CD4-positive, alpha-beta T cell treated with Interferon gamma for 1 hour (primary cell): ENCODE results near the gene VPS4A.

Source experiments
- DNase-seq: peaks from one replicate; pipeline ENCODE4 v3.0.0-alpha.2; 2020

Gene VPS4A

DNA sequence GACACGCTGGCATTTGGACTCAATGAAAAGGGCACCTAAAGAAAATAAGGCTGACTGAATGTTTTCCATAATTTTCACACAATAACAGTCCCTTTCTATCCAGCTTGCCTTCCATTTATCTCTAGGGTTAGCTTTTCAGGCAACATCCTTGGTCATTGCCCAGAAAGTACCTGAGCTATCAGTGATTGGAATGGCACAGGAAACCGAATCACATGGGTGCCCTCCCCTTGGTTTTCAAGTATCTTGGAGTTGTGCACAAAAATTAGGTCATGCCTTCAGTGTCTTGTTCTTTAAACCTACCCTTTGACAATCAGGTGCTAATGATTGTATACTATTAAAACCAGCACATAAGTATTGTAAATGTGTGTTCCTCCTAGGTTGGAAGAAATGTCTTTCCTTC lies 3.3 kb upstream of the VPS4A start:
- DNase-seq, result no peak

DNA sequence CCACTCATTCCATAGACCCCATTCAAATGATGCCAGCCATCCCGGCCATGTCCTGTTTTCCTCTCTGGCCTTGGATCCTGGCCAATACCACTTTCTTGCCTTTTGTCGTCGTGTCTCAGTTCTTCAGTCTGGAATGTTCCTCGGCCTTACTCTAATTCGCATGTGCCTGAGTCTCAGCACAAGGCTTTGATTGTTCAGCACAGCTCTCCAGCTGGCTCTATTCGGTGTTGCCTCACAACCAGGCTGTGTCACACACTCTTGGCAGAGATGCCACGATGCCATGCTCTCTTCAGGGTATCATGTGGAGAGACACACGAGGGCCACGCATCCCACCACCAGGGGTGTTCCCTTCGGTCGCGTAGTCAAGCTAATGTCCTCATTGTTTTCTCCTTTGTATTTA lies 1.8 kb upstream of the VPS4A start:
- DNase-seq, result no peak

GRCh38 chr16:69311533-69312387 lies 610 bp downstream of the VPS4A start:
- DNase-seq, result peak; percentile 22

- DNase-seq, result no peak
Observed at GRCh38 chr16:69313469-69313868, 2.3 kb downstream of the VPS4A start.

- no peak for DNase-seq
Observed at GRCh38 chr16:69314534-69314933, 3.4 kb downstream of the VPS4A start.

GRCh38 chr16:69315486-69316311 lies 4.5 kb downstream of the VPS4A start:
- no peak for DNase-seq

GRCh38 chr16:69316595-69317034 lies 5.5 kb downstream of the VPS4A start:
- DNase-seq, result no peak

DNA sequence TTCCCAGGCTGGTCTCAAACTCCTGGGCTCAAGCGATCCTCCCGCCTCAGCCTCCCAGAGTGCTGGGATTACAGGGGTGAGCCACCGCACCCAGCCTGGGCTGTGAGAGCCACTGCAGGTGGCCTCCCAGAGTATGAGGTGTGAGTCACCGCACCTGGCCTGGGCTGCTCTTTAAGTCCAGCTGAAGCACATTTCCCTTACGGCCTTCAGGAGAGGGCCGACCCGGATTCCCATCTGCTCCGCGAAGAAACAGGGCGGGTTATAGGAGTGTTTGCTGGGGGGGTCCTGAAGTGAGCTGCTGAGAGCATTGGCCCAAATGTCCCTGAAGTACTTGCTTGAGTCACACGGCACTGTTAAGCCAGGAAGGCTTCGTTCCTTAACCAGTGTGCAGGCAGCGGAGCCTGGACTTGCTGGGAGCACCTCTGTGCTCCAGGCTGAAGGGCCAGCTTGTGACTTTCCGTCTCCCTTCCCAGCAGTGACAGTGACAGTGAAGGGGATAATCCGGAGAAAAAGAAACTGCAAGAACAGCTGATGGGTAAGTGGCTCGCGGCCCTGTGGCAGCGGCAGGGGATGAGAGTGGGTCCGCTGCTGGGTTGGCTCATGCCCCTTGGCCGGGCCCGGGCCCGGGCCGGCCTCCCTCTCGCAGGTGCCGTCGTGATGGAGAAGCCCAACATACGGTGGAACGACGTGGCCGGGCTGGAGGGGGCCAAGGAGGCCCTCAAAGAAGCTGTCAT lies 7.2 kb downstream of the VPS4A start:
- DNase-seq, result no peak

GRCh38 chr16:69318911-69319289 lies 7.8 kb downstream of the VPS4A start:
- no peak for DNase-seq

DNA sequence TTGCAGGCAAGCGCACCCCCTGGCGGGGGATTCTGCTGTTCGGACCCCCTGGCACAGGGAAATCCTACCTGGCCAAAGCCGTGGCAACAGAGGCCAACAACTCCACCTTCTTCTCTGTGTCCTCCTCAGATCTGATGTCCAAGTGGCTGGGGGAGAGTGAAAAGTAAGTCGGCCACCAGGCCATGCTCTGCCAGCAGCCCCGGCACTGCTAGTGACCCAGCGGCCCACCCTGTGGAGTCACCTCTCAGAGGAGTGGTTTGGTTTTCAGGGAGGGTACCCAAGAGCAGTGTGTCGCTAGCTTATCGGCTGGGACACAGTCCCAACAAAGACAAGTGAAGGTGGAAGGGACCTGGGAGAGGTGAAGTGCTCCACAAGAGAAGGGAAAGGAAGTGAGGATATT lies 8.2 kb downstream of the VPS4A start:
- DNase-seq, result no peak

- no peak for DNase-seq
Observed at GRCh38 chr16:69319826-69320739, 8.9 kb downstream of the VPS4A start.

DNA sequence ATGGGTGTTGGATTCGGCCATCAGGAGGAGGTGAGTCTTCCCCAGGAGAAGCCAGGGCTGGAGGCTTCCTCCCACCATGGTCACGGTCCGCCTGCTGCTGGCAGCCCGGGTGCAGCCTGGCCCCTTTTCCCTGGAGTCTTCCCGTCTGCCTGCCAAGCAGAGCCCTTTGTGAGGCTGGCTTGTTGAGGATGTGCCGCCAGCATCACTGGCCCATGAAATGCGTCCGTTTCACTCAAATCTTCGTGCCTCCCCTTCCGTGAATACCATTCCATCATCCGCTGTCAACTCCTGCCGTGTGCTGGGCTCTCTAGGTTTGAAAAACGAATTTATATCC lies 9.6 kb downstream of the VPS4A start:
- no peak for DNase-seq

DNA sequence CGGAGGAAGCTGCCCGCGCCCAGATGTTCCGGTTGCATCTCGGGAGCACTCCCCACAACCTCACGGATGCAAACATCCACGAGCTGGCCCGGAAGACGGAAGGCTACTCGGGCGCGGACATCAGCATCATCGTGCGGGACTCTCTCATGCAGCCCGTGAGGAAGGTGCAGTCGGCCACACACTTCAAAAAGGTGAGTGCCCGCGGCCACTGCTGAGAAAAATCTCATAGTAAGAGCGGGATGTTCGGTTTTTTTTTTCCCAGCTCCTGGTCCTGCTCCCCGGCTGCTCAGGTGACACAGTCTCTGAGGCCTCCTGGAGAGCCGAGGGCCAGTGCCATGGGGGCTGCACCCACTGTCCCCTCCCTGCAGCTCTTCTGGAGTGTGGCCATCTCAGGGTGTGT lies 9.9 kb downstream of the VPS4A start:
- no peak for DNase-seq

DNA sequence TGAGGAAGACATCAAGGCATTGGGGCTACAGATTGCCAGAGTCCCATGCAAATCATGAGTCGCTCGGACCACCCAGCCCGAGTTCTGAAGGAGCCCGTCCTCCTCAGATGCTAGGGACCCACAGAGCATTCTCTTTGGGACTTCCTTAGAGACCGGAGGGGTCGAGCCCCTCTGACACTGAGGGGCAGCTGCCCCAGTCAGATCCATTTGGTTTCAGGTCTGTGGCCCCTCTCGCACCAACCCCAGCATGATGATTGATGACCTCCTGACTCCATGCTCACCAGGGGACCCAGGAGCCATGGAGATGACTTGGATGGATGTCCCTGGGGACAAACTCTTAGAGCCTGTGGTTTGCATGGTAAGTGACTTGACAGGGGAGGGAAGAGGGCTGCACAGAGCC lies 11.2 kb downstream of the VPS4A start:
- no peak for DNase-seq

DNA sequence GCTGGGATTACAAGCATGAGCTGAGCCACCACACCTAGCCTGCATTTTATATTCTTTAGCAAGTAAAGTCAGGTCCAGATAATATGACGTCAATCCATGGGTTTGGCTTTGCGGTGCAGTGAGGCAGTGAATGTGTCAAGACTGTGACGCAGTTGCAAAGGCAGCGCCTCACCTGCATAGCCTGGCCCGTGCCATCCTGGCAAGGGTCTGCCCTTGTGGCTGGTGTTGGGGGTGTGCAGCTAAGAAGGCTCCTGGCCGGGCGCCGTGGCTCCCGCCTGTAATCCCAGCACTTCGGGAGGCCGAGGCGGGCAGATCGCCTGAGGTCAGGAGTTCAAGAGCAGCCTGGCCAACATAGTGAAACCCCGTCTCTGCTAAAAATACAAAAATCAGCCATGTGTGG lies 12.3 kb downstream of the VPS4A start:
- DNase-seq, result no peak

GRCh38 chr16:69324013-69324531 lies 12.9 kb downstream of the VPS4A start:
- DNase-seq, result no peak

- DNase-seq, result no peak
Observed at GRCh38 chr16:69324585-69325253, 13.6 kb downstream of the VPS4A start.

DNA sequence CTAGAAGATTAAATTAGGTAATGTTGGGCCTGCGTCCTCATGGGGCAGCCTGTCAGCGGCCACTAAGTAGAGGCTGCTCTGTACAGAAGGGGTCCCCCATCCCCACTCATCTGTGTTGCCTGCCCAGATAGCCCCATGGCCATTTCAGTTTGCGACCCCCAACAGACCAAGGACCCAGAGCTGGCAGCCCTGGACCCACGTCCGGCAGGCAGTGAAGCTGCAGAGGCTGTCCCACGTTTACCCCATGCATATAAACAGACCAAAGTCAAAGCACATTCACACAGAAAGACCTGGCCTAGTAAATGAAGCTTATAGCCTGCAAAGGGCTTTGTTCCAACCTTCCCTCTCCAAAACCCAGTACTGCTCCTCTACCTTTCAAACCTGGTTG lies 14.6 kb downstream of the VPS4A start:
- no peak for DNase-seq

DNA sequence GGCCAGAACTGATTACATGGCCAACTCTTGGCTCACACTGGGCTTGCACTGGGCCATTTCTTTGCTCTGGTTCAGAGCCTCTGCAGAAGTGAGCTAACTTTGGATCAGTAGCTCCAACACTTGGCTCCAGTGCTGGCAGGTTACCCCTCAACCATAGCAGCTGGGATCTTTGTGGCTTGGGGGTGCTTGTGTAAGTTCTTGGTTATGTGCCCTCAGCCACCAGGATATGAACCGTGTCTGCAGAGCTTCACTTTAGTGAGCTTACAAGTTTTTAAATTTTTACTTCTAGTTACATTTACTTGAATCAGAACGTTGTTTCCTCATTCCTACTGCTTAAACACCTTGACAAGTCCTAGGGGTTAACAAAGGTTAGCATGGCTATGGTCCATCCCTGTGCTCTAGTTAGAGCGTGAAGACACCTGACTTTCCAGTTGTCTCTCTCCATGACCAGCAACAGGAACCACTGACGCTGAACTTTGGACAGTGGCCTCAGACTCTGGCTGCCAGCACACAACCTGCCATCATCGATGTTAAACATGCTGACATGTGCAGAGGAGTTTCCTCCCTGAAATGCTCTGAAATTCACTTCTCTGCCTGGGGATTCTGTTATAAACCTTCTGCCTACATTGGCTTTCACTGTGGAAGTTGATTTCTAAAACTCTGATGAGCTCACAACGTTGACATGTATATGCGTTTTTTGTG lies 15.2 kb downstream of the VPS4A start:
- DNase-seq, result no peak

GRCh38 chr16:69327585-69328310 lies 16.6 kb downstream of the VPS4A start:
- DNase-seq, result no peak
